ENCODE measurements around the gene MET. TPM values are rescaled to one million over a fixed set of nuclear protein-coding genes. Genes with fewer than 3 reads are reported as not detected.

Gene MET
- total and polyA plus RNA-seq, 2 of the 8 experiments (the other 6 are each of a cell fraction or from before 2014, with no cell fraction given) = 3.5 to 12.9 TPM

- Histone ChIP-seq H2BK12ac (ENCODE audit: low read depth, low read length) (no peak overlapping the region), H2BK20ac (ENCODE audit: low read length) (no peak overlapping the region), H3K9me3 (ENCODE audit: insufficient read depth in 2 of 2, low read depth in 1 of 2, low read length in 1 of 2) (no peaks in the 10 kb centered on the region), H3K23ac (ENCODE audit: insufficient read length) (no peak overlapping the region), H3K56ac (replicated peaks; ENCODE audit: insufficient read length, low read depth, low read length) (no peak overlapping the region), H2BK120ac (replicated peaks; ENCODE audit: low read depth, low read length) (no peak overlapping the region), H2AK5ac (ENCODE audit: low read depth, low read length) (no peak overlapping the region), H2AFZ (ENCODE audit: low read length) (no peak overlapping the region), H3K23me2 (ENCODE audit: low read depth, low read length) (no peaks in the 10 kb centered on the region), H4K5ac (ENCODE audit: insufficient read length, low read depth, low read length) (no peak overlapping the region), H3K14ac (ENCODE audit: insufficient read length) (no peak overlapping the region), H3K4me3 (ENCODE audit: extremely low read depth in 1 of 4, insufficient read depth in 2 of 4, low read depth in 3 of 4, low read length in 4 of 4) (no peak overlapping the region), H4K8ac (ENCODE audit: extremely low read depth, insufficient read depth, low read length) (no peak overlapping the region), H3K4ac (replicated peaks; ENCODE audit: insufficient read length, low read depth, low read length) (no peak overlapping the region), H3K36me3 (ENCODE audit: control insufficient read depth in 2 of 4, insufficient read depth in 4 of 4, low read length in 3 of 4) (no peaks in the 10 kb centered on the region), H2BK5ac (ENCODE audit: low read depth, low read length) (no peak overlapping the region; the same call in 1 of the 2 replicates), H3K27ac (ENCODE audit: low read depth, low read length) (no peak overlapping the region), H3K9ac (replicated peaks in 1 of 4; ENCODE audit: extremely low read depth in 1 of 4, low read depth in 3 of 4, low read length in 3 of 4) (no peak overlapping the region), H3K27me3 (replicated peaks in 1 of 4; ENCODE audit: control insufficient read depth in 3 of 4, extremely low read depth in 1 of 4, insufficient read depth in 3 of 4, low read length in 3 of 4) (no peaks in the 10 kb centered on the region), H4K20me1 (replicated peaks in 1 of 2; ENCODE audit: control insufficient read depth in 1 of 2, insufficient read depth in 2 of 2, low read length in 2 of 2) (no peaks in the 10 kb centered on the region), H4K91ac (replicated peaks; ENCODE audit: insufficient read length, low read length) (no peak overlapping the region), H3K79me2 (ENCODE audit: control insufficient read depth in 1 of 2, insufficient read depth in 2 of 2, low read length in 2 of 2) (no peaks in the 10 kb centered on the region), H3K79me1 (ENCODE audit: low read depth, low read length) (no peaks in the 10 kb centered on the region), H2BK15ac (ENCODE audit: low read length) (no peak overlapping the region), H3K4me2 (ENCODE audit: insufficient read depth in 1 of 2, low read depth in 2 of 2, low read length in 2 of 2) (no peak overlapping the region), H3K18ac (ENCODE audit: extremely low read depth, low read length) (no peak overlapping the region), H3K4me1 (replicated peaks in 1 of 4; ENCODE audit: control insufficient read depth in 3 of 4, insufficient read depth in 4 of 4, low read length in 3 of 4) (peaks cover 0 to 2% (median 0%) of the 10 kb centered on the region in 4 experiments; a peak in 1 of 7 replicates)
- WGBS, 2 experiments (ENCODE audit: extremely low coverage in 1 of 2, insufficient coverage in 1 of 2, insufficient read length in 1 of 2, insufficient replicate concordance in 2 of 2, low coverage in 1 of 2, low lambda C conversion rate in 2 of 2, missing lambda C conversion rate in 1 of 2) = 89% methylated on average over 6 of the region's 6 CpGs; no CpG with 5 or more reads in 1 of the 2 experiments
- CTCF ChIA-PET (ENCODE audit: partially characterized antibody) = interaction anchor here (1.2 to 1.6 kb wide), 2 partner anchors 27 to 151 kb away, joined by 3 to 4 read pairs; no protein-coding TSS in a partner anchor
- POLR2A ChIA-PET (ENCODE audit: partially characterized antibody) = no interaction called here
- DNase-seq (ENCODE audit: low read depth in 1 of 2, low spot score in 2 of 2) (no peak), FAIRE-seq (no peak)
- no peak for TF ChIP-seq ASH2L (IDR thresholded peaks at IDR 0.05; ENCODE audit: low read length)
- TF ChIP-seq MAFK (IDR thresholded peaks at IDR 0.05; ENCODE audit: low read depth, low read length) = no peak
- no peak for TF ChIP-seq CTBP2 (IDR thresholded peaks at IDR 0.05; ENCODE audit: borderline replicate concordance, insufficient read depth, insufficient read length, low read length)
- TF ChIP-seq TAF1 (IDR thresholded peaks at IDR 0.05; ENCODE audit: low read depth, low read length) = no peak
- TF ChIP-seq EGR1 (IDR thresholded peaks at IDR 0.05; ENCODE audit: borderline replicate concordance, low read depth, low read length) = no peak
- TF ChIP-seq EP300 (IDR thresholded peaks at IDR 0.05; ENCODE audit: borderline replicate concordance in 1 of 2, low read depth in 2 of 2, low read length in 2 of 2) = no peak
- TF ChIP-seq SIN3A (conservative IDR thresholded peaks at IDR 0.05 in 1 of 2, IDR thresholded peaks at IDR 0.05 in 1 of 2; ENCODE audit: low read depth in 1 of 2, low read length in 2 of 2) = no peak
- no peak for TF ChIP-seq SIRT6 (IDR thresholded peaks at IDR 0.05; ENCODE audit: low read length)
- TF ChIP-seq POU5F1 (IDR thresholded peaks at IDR 0.05; ENCODE audit: low read depth, low read length) = no peak
- TF ChIP-seq NANOG (IDR thresholded peaks at IDR 0.05; ENCODE audit: insufficient read depth, low read depth, low read length, poor library complexity, severe bottlenecking) = no peak
- TF ChIP-seq JUN (IDR thresholded peaks at IDR 0.05; ENCODE audit: low read depth, low read length) = no peak
Measured at GRCh38 chr7:116742641-116743040, 70.6 kb downstream of the MET start.
